Neuronal stem cell (in vitro differentiated cells): ENCODE data around the gene TRAK2.
"Not testable (repeated sequence)": the region's sequence is repeated elsewhere in the genome, so short reads cannot be mapped to it uniquely, and the experiment has no call there.

Experiments
- DNase-seq: peaks from one replicate; pipeline ENCODE4 v3.0.0-alpha.2; 2013; ENCODE audit warnings: low spot score
- H2AFZ ChIP-seq: one replicate; pipeline ENCODE4 v1.6.1; 2013; ENCODE audit warnings: mild to moderate bottlenecking, low read length, inconsistent platforms
- H2AK5ac ChIP-seq: 2 replicates; pipeline ENCODE4 v1.6.1; 2013; ENCODE audit warnings: low read depth, mild to moderate bottlenecking, inconsistent platforms, low read length, moderate library complexity, mixed read lengths
- H2BK120ac ChIP-seq: 2 replicates; pipeline ENCODE4 v1.6.1; 2013; ENCODE audit warnings: low read depth, mild to moderate bottlenecking, inconsistent platforms, low read length, moderate library complexity, mixed read lengths
- H2BK12ac ChIP-seq: one replicate; pipeline ENCODE4 v1.6.1; 2013; ENCODE audit warnings: low read length, inconsistent platforms
- H2BK15ac ChIP-seq: 2 replicates; pipeline ENCODE4 v1.6.1; 2013; ENCODE audit warnings: mild to moderate bottlenecking, low read length, inconsistent platforms, mixed read lengths
- H2BK5ac ChIP-seq: one replicate; pipeline ENCODE4 v1.6.1; 2013; ENCODE audit warnings: inconsistent platforms, mild to moderate bottlenecking, low read length, moderate library complexity
- H3K14ac ChIP-seq: one replicate; pipeline ENCODE4 v1.6.1; 2013; ENCODE audit warnings: low read length, inconsistent platforms
- H3K18ac ChIP-seq: 2 replicates; pipeline ENCODE4 v1.6.1; 2013; ENCODE audit warnings: low read length, inconsistent platforms
- H3K23ac ChIP-seq: 2 replicates; pipeline ENCODE4 v1.6.1; 2013; ENCODE audit warnings: low read depth, mild to moderate bottlenecking, mixed read lengths, low read length, inconsistent platforms; ENCODE audit not compliant: poor library complexity
- H3K27ac ChIP-seq: replicated peaks from 3 replicates; pipeline ENCODE4 v1.5.1; 2013; ENCODE audit warnings: low read length, inconsistent platforms
- H3K27me3 ChIP-seq, 3 experiments: 2 replicates each; pipeline ENCODE4 v1.6.1; 2013; ENCODE audit warnings: low read length in 3 of 3, mild to moderate bottlenecking in 2 of 3, inconsistent platforms in 1 of 3, low read depth in 1 of 3, mixed read lengths in 1 of 3, moderate library complexity in 1 of 3; ENCODE audit not compliant: control insufficient read depth in 3 of 3, insufficient read depth in 3 of 3
- H3K36me3 ChIP-seq, 2 donors: replicated peaks in 1 of 2; 2 replicates each; pipeline ENCODE4 v1.6.1; 2013; ENCODE audit warnings: low read length in 2 of 2; ENCODE audit not compliant: control insufficient read depth in 2 of 2, insufficient read depth in 2 of 2
- H3K4ac ChIP-seq: 2 replicates; pipeline ENCODE4 v1.6.1; 2013; ENCODE audit warnings: inconsistent platforms, mild to moderate bottlenecking, low read length, moderate library complexity
- H3K4me1 ChIP-seq, 2 donors: 1 replicate in 1 of 2; 2 replicates in 1 of 2; pipeline ENCODE4 v1.6.1; 2013; ENCODE audit warnings: low read length in 2 of 2, low read depth in 1 of 2; ENCODE audit not compliant: control insufficient read depth in 2 of 2, insufficient read depth in 1 of 2
- H3K4me2 ChIP-seq: one replicate; pipeline ENCODE4 v1.6.1; 2013; ENCODE audit warnings: mild to moderate bottlenecking, low read length, inconsistent platforms; ENCODE audit not compliant: insufficient read depth, poor library complexity, severe bottlenecking
- H3K4me3 ChIP-seq, 2 donors: 2 replicates each; pipeline ENCODE4 v1.5.1; 2013; ENCODE audit warnings: low read length in 2 of 2, mild to moderate bottlenecking in 2 of 2, inconsistent platforms in 1 of 2, moderate library complexity in 1 of 2
- H3K79me1 ChIP-seq: one replicate; pipeline ENCODE4 v1.6.1; 2013; ENCODE audit warnings: low read depth, mild to moderate bottlenecking, inconsistent platforms, low read length, moderate library complexity
- H3K9ac ChIP-seq: one replicate; pipeline ENCODE4 v1.6.1; 2013; ENCODE audit warnings: mild to moderate bottlenecking, low read depth, low read length, inconsistent platforms; ENCODE audit not compliant: poor library complexity
- H3K9me3 ChIP-seq, 2 donors: replicated peaks in 1 of 2; 2 replicates each; pipeline versions ENCODE3 to v1.6.1; 2013; ENCODE audit warnings: low read length in 2 of 2, mild to moderate bottlenecking in 2 of 2, inconsistent platforms in 1 of 2, low read depth in 1 of 2, mixed read lengths in 1 of 2, moderate library complexity in 1 of 2; ENCODE audit not compliant: control insufficient read depth in 2 of 2, insufficient read depth in 1 of 2
- H4K8ac ChIP-seq: one replicate; pipeline ENCODE4 v1.6.1; 2013; ENCODE audit warnings: low read depth, mild to moderate bottlenecking, inconsistent platforms, low read length, moderate library complexity
- H4K91ac ChIP-seq: one replicate; pipeline ENCODE4 v1.6.1; 2013; ENCODE audit warnings: low read length, low read depth, mild to moderate bottlenecking, inconsistent platforms; ENCODE audit not compliant: poor library complexity
- WGBS, 2 donors: extraction: QIAGEN DNeasy Blood & Tissue Kit; methylation state at CpG; one replicate each; pipeline ENCODE4 v1.1.7; 2013; ENCODE audit warnings: missing lambda C conversion rate in 2 of 2, mixed read lengths in 1 of 2; ENCODE audit not compliant: insufficient read length in 2 of 2, insufficient replicate concordance in 1 of 2; ENCODE audit errors: extremely low coverage in 2 of 2; 5-methylcytosine and 5-hydroxymethylcytosine counted together

The TRAK2 gene

DNA sequence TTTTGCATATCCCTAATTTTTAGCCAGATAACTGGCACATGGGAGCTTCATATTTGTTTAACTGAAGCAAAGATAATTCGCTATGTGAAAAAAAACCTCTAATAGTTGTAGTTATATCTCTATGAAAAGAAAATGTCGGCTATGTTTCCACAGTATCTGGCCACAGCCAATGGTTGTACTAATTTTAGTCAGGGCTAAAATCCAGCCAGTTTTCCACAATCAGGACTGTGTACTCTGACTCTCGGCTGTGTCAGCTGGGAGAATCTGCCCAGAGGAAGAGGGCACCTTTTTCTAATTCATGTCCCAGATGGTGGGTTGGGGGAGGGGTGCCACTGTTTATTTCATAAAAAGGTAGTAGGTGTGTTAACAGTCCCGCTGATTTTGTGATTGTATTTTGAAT is 39.0 kb upstream of the TRAK2 start:
- no peaks in the 10 kb centered on the region for H3K36me3 ChIP-seq
- H3K9ac ChIP-seq = no peak overlapping the region
- H3K4me2 ChIP-seq = no peak overlapping the region
- no peak overlapping the region for H3K27ac ChIP-seq
- no peak overlapping the region for H2AFZ ChIP-seq
- no peak overlapping the region for H3K23ac ChIP-seq
- H3K4ac ChIP-seq = no peak overlapping the region
- H3K4me3 ChIP-seq = no peak overlapping the region
- H2BK5ac ChIP-seq = no peak overlapping the region
- no peak overlapping the region for H3K14ac ChIP-seq
- DNase-seq = no peak
- no peak overlapping the region for H2BK12ac ChIP-seq
- no peaks in the 10 kb centered on the region for H3K9me3 ChIP-seq
- no peaks in the 10 kb centered on the region for H3K4me1 ChIP-seq
- H4K91ac ChIP-seq = no peak overlapping the region
- H3K79me1 ChIP-seq = no peaks in the 10 kb centered on the region
- no peaks in the 10 kb centered on the region for H3K27me3 ChIP-seq
- no peak overlapping the region for H3K18ac ChIP-seq
- WGBS, 2 donors = no CpG with 5 or more reads among the region's 4 CpGs
- H4K8ac ChIP-seq = no peak overlapping the region
- H2BK15ac ChIP-seq = no peak overlapping the region
- no peak overlapping the region for H2BK120ac ChIP-seq
- no peak overlapping the region for H2AK5ac ChIP-seq

DNA sequence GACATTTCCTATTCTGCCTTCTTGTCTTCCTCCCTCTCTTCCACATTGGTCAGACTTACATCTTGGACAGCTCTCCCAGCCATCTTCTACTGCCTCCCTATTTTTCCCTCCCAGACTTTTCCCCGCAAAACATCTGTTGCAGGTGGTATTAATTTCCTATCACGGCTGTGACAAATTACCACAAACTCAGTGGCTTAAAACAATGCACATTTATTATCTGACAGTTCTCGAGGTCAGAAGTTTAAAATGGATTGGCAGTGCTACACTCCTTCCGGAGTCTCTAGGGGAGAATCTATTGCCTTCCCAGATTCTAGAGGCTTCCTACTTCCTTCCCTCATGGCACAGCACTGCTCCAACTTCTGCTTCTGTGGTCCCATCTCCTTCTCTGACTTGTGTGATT is 33.5 kb upstream of the TRAK2 start:
- Histone ChIP-seq H2AK5ac (no peak overlapping the region), H3K36me3 (peaks cover 0 to 25% of the 10 kb centered on the region in 2 donors), H4K8ac (no peak overlapping the region), H3K27ac (no peak overlapping the region), H2BK120ac (no peak overlapping the region), H3K18ac (no peak overlapping the region), H2BK5ac (no peak overlapping the region), H3K27me3 (no peaks in the 10 kb centered on the region), H3K9ac (no peak overlapping the region), H2BK12ac (no peak overlapping the region), H3K23ac (no peak overlapping the region), H3K9me3 (no peaks in the 10 kb centered on the region), H3K4me2 (no peak overlapping the region), H4K91ac (no peak overlapping the region), H3K4me1 (no peaks in the 10 kb centered on the region), H3K79me1 (no peaks in the 10 kb centered on the region), H3K4me3 (no peak overlapping the region), H2AFZ (no peak overlapping the region), H3K4ac (no peak overlapping the region), H2BK15ac (no peak overlapping the region), H3K14ac (no peak overlapping the region)
- no CpG with 5 or more reads among the region's 4 CpGs for WGBS, 2 donors
- no peak for DNase-seq

DNA sequence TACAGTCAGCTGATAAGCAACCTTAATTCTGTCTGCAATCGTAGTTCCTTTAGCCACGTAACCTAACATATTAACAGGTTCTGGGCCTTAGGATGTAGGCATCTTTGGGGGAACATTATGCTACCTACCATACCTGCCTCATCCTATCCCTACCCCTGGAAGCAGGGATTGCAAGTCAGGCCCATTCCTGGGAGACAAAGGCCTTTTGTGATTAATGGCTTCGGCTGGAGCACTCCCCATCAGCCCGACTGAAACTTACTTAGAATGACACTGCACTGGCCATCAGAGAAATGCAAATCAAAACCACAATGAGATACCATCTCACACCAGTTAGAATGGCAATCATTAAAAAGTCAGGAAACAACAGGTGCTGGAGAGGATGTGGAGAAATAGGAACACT is 32.5 kb upstream of the TRAK2 start:
- not testable (repeated sequence) for H3K14ac ChIP-seq, H2AK5ac ChIP-seq, H3K9me3 ChIP-seq, H3K4me2 ChIP-seq, H3K4me1 ChIP-seq, H3K27me3 ChIP-seq, H2BK120ac ChIP-seq, H4K8ac ChIP-seq, H3K18ac ChIP-seq, H3K79me1 ChIP-seq, H3K23ac ChIP-seq, H3K9ac ChIP-seq, H2BK15ac ChIP-seq, H3K4me3 ChIP-seq, H4K91ac ChIP-seq, DNase-seq, H3K4ac ChIP-seq, H2BK5ac ChIP-seq, H3K27ac ChIP-seq, H2AFZ ChIP-seq, H2BK12ac ChIP-seq
- no CpG with 5 or more reads among the region's 4 CpGs for WGBS, 2 donors
- H3K36me3 ChIP-seq = peaks cover 0 to 36% of the 10 kb centered on the region in 2 donors

DNA sequence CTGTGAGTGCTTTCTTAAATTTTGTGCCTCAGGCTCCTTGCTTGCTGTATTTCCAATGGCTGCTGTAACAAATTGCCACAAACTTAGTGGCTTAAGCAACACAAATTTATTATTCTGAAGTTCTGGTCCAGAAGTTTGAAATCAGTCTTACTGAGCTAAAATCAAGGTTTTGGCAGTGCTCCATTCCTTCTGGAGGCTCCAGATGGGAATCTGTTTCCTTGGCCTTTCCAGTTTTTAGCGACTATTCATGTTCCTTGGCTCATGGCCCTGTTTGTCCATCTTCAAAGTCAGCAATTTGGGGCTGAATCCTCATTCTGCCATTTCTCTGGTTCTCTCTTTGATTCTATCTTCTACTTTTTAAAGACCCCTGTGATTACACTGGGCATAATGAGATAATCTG is 32.1 kb upstream of the TRAK2 start:
- no CpG with 5 or more reads among the region's 1 CpG for WGBS, 2 donors
- no peaks in the 10 kb centered on the region for H3K79me1 ChIP-seq
- no peak overlapping the region for H2BK15ac ChIP-seq
- no peak for DNase-seq
- no peak overlapping the region for H2BK120ac ChIP-seq
- H3K4me2 ChIP-seq = no peak overlapping the region
- no peak overlapping the region for H3K23ac ChIP-seq
- no peak overlapping the region for H2AFZ ChIP-seq
- H3K4me3 ChIP-seq = no peak overlapping the region
- H3K4me1 ChIP-seq = no peaks in the 10 kb centered on the region
- no peak overlapping the region for H4K91ac ChIP-seq
- no peak overlapping the region for H2AK5ac ChIP-seq
- H2BK5ac ChIP-seq = no peak overlapping the region
- no peaks in the 10 kb centered on the region for H3K9me3 ChIP-seq
- no peak overlapping the region for H3K18ac ChIP-seq
- no peaks in the 10 kb centered on the region for H3K27me3 ChIP-seq
- H3K4ac ChIP-seq = no peak overlapping the region
- no peak overlapping the region for H2BK12ac ChIP-seq
- peaks cover 0 to 39% of the 10 kb centered on the region in 2 donors for H3K36me3 ChIP-seq
- H3K9ac ChIP-seq = no peak overlapping the region
- no peak overlapping the region for H3K14ac ChIP-seq
- H3K27ac ChIP-seq = no peak overlapping the region
- no peak overlapping the region for H4K8ac ChIP-seq
